HCT116 (cell line): Measurements from ENCODE around the gene FCSK.

Experiments
- CEBPB ChIP-seq: IDR thresholded peaks from 2 replicates; pipeline ENCODE4 v1.6.1; 2012; ENCODE audit warnings: low read depth
- EGR1 ChIP-seq: IDR thresholded peaks from 2 replicates; pipeline ENCODE4 v1.6.1; 2012; ENCODE audit warnings: low read depth
- EZH2 ChIP-seq: fragments of 200-600 bp; sonication (generic); IDR thresholded peaks from 2 replicates; pipeline ENCODE4 v1.6.1; 2017; ENCODE audit warnings: antibody characterized with exemption, mixed run types
- EZH2phosphoT487 ChIP-seq: fragments of 200-600 bp; IDR thresholded peaks from 2 replicates; pipeline ENCODE4 v1.6.1; 2018; ENCODE audit warnings: antibody characterized with exemption, borderline replicate concordance
- JUND ChIP-seq: IDR thresholded peaks from 2 replicates; pipeline ENCODE4 v1.6.1; 2012
- POLR2A ChIP-seq: IDR thresholded peaks from 2 replicates; pipeline ENCODE4 v1.7.0; 2011; ENCODE audit warnings: borderline replicate concordance; ENCODE audit not compliant: insufficient read depth, insufficient read length; ENCODE audit errors: extremely low read depth
- POLR2AphosphoS5 ChIP-seq: IDR thresholded peaks from 2 replicates; pipeline ENCODE4 v1.6.1; 2011; ENCODE audit warnings: mild to moderate bottlenecking, low read depth, low read length, moderate library complexity
- RAD21 ChIP-seq: IDR thresholded peaks from 2 replicates; pipeline ENCODE4 v1.6.1; 2012; ENCODE audit warnings: low read depth, mild to moderate bottlenecking
- SIN3A ChIP-seq: IDR thresholded peaks from 2 replicates; pipeline ENCODE4 v1.6.1; 2012; ENCODE audit warnings: low read depth
- YY1 ChIP-seq: IDR thresholded peaks from 2 replicates; pipeline ENCODE4 v1.6.1; 2011; ENCODE audit warnings: low read length, low read depth, moderate library complexity, mild to moderate bottlenecking; ENCODE audit not compliant: insufficient replicate concordance; ENCODE audit errors: extremely low read depth
- TF ChIP-seq, protein P1 (sequence below), 3 experiments: fragments of 200-600 bp in 1 of 3; sonication (generic) in 1 of 3; IDR thresholded peaks in 2 of 3; conservative IDR thresholded peaks in 1 of 3; 2 replicates each; pipeline ENCODE4 v1.5.1; 2012 to 2017; ENCODE audit warnings: low read depth in 2 of 3, low read length in 2 of 3, antibody characterized with exemption in 1 of 3, borderline replicate concordance in 1 of 3, control low read depth in 1 of 3, mild to moderate bottlenecking in 1 of 3, mixed read lengths in 1 of 3, mixed run types in 1 of 3, moderate library complexity in 1 of 3; ENCODE audit not compliant: insufficient read depth in 1 of 3
- TF ChIP-seq, protein P2 (sequence below): IDR thresholded peaks from 2 replicates; pipeline ENCODE4 v1.6.1; 2012; ENCODE audit warnings: low read depth

DNA sequence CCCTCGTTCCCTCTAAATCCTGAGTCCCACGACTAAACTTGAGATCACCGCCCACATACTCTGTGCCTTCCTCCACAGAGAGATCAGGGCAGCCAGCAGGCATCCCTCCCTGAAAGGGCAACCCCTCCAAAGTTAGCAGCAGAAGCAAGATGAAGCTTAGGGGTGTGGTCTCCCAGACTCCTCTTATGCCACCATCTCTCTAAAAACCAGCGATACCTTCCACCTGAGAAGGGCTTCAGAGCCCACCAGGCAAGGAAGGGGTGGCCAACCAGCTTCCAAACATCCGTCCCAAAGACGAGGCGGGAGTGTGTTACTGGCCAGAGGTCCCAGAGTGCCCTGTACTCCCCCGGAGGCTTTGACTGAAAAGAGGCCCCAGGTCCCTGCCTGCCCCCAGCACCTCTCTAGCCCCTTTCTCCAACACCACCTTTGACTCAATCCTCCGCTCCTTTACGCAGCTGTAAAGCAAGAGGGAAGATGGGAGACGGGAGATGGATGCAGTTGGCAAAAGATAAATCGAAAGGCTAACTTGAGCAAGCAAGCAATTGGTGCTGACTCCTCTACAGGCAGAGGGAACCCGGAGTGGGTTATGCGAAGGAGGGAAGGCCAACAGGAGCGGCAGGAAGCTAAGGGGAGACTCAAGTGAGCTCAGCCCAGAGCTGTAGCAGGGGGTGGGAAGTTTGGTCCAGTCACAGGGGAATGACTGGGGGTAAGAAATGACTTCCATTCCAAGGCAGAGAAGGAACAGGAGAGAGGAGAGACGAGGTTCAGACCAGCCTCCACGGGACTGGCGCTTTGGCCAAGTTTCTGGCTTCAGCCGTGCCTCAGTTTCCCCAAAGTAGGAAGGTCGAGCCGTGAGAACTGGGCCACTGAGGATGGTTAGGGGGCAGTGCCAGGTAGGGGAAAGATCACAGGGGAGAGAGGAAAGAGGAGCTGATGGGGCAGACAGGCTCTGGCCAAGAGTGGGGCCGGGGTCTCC is 16.5 kb upstream of the FCSK start:
- TF ChIP-seq YY1, result no peak
- no peak for TF ChIP-seq RAD21
- TF ChIP-seq EGR1, result no peak
- TF ChIP-seq EZH2phosphoT487, result no peak
- no peak for TF ChIP-seq EZH2
- TF ChIP-seq, protein P1, sequence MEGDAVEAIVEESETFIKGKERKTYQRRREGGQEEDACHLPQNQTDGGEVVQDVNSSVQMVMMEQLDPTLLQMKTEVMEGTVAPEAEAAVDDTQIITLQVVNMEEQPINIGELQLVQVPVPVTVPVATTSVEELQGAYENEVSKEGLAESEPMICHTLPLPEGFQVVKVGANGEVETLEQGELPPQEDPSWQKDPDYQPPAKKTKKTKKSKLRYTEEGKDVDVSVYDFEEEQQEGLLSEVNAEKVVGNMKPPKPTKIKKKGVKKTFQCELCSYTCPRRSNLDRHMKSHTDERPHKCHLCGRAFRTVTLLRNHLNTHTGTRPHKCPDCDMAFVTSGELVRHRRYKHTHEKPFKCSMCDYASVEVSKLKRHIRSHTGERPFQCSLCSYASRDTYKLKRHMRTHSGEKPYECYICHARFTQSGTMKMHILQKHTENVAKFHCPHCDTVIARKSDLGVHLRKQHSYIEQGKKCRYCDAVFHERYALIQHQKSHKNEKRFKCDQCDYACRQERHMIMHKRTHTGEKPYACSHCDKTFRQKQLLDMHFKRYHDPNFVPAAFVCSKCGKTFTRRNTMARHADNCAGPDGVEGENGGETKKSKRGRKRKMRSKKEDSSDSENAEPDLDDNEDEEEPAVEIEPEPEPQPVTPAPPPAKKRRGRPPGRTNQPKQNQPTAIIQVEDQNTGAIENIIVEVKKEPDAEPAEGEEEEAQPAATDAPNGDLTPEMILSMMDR (IDR thresholded peaks at IDR 0.05 in 2 of 3, conservative IDR thresholded peaks at IDR 0.05 in 1 of 3; ENCODE audit: borderline replicate concordance in 1 of 3, insufficient read depth in 1 of 3, low read depth in 2 of 3, low read length in 2 of 3), result no peak
- TF ChIP-seq POLR2AphosphoS5, result no peak
- TF ChIP-seq JUND, result no peak
- no peak for TF ChIP-seq POLR2A
- no peak for TF ChIP-seq CEBPB
- TF ChIP-seq SIN3A, result no peak
- TF ChIP-seq, protein P2, sequence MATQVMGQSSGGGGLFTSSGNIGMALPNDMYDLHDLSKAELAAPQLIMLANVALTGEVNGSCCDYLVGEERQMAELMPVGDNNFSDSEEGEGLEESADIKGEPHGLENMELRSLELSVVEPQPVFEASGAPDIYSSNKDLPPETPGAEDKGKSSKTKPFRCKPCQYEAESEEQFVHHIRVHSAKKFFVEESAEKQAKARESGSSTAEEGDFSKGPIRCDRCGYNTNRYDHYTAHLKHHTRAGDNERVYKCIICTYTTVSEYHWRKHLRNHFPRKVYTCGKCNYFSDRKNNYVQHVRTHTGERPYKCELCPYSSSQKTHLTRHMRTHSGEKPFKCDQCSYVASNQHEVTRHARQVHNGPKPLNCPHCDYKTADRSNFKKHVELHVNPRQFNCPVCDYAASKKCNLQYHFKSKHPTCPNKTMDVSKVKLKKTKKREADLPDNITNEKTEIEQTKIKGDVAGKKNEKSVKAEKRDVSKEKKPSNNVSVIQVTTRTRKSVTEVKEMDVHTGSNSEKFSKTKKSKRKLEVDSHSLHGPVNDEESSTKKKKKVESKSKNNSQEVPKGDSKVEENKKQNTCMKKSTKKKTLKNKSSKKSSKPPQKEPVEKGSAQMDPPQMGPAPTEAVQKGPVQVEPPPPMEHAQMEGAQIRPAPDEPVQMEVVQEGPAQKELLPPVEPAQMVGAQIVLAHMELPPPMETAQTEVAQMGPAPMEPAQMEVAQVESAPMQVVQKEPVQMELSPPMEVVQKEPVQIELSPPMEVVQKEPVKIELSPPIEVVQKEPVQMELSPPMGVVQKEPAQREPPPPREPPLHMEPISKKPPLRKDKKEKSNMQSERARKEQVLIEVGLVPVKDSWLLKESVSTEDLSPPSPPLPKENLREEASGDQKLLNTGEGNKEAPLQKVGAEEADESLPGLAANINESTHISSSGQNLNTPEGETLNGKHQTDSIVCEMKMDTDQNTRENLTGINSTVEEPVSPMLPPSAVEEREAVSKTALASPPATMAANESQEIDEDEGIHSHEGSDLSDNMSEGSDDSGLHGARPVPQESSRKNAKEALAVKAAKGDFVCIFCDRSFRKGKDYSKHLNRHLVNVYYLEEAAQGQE, result no peak
